Neuronal stem cell (in vitro differentiated cells): ENCODE data around the gene GPR26.

Source experiments
- DNase-seq: peaks from one replicate; pipeline ENCODE4 v3.0.0-alpha.2; 2013; ENCODE audit warnings: low spot score
- H2AFZ ChIP-seq: one replicate; pipeline ENCODE4 v1.6.1; 2013; ENCODE audit warnings: mild to moderate bottlenecking, low read length, inconsistent platforms
- H2AK5ac ChIP-seq: 2 replicates; pipeline ENCODE4 v1.6.1; 2013; ENCODE audit warnings: low read depth, mild to moderate bottlenecking, inconsistent platforms, low read length, moderate library complexity, mixed read lengths
- H2BK120ac ChIP-seq: 2 replicates; pipeline ENCODE4 v1.6.1; 2013; ENCODE audit warnings: low read depth, mild to moderate bottlenecking, inconsistent platforms, low read length, moderate library complexity, mixed read lengths
- H2BK12ac ChIP-seq: one replicate; pipeline ENCODE4 v1.6.1; 2013; ENCODE audit warnings: low read length, inconsistent platforms
- H2BK15ac ChIP-seq: 2 replicates; pipeline ENCODE4 v1.6.1; 2013; ENCODE audit warnings: mild to moderate bottlenecking, low read length, inconsistent platforms, mixed read lengths
- H2BK5ac ChIP-seq: one replicate; pipeline ENCODE4 v1.6.1; 2013; ENCODE audit warnings: inconsistent platforms, mild to moderate bottlenecking, low read length, moderate library complexity
- H3K14ac ChIP-seq: one replicate; pipeline ENCODE4 v1.6.1; 2013; ENCODE audit warnings: low read length, inconsistent platforms
- H3K18ac ChIP-seq: 2 replicates; pipeline ENCODE4 v1.6.1; 2013; ENCODE audit warnings: low read length, inconsistent platforms
- H3K23ac ChIP-seq: 2 replicates; pipeline ENCODE4 v1.6.1; 2013; ENCODE audit warnings: low read depth, mild to moderate bottlenecking, mixed read lengths, low read length, inconsistent platforms; ENCODE audit not compliant: poor library complexity
- H3K27ac ChIP-seq: replicated peaks from 3 replicates; pipeline ENCODE4 v1.5.1; 2013; ENCODE audit warnings: low read length, inconsistent platforms
- H3K27me3 ChIP-seq, 3 experiments: 2 replicates each; pipeline ENCODE4 v1.6.1; 2013; ENCODE audit warnings: low read length in 3 of 3, mild to moderate bottlenecking in 2 of 3, inconsistent platforms in 1 of 3, low read depth in 1 of 3, mixed read lengths in 1 of 3, moderate library complexity in 1 of 3; ENCODE audit not compliant: control insufficient read depth in 3 of 3, insufficient read depth in 3 of 3
- H3K36me3 ChIP-seq, 2 donors: replicated peaks in 1 of 2; 2 replicates each; pipeline ENCODE4 v1.6.1; 2013; ENCODE audit warnings: low read length in 2 of 2; ENCODE audit not compliant: control insufficient read depth in 2 of 2, insufficient read depth in 2 of 2
- H3K4ac ChIP-seq: 2 replicates; pipeline ENCODE4 v1.6.1; 2013; ENCODE audit warnings: inconsistent platforms, mild to moderate bottlenecking, low read length, moderate library complexity
- H3K4me1 ChIP-seq, 2 donors: 1 replicate in 1 of 2; 2 replicates in 1 of 2; pipeline ENCODE4 v1.6.1; 2013; ENCODE audit warnings: low read length in 2 of 2, low read depth in 1 of 2; ENCODE audit not compliant: control insufficient read depth in 2 of 2, insufficient read depth in 1 of 2
- H3K4me2 ChIP-seq: one replicate; pipeline ENCODE4 v1.6.1; 2013; ENCODE audit warnings: mild to moderate bottlenecking, low read length, inconsistent platforms; ENCODE audit not compliant: insufficient read depth, poor library complexity, severe bottlenecking
- H3K4me3 ChIP-seq, 2 donors: 2 replicates each; pipeline ENCODE4 v1.5.1; 2013; ENCODE audit warnings: low read length in 2 of 2, mild to moderate bottlenecking in 2 of 2, inconsistent platforms in 1 of 2, moderate library complexity in 1 of 2
- H3K79me1 ChIP-seq: one replicate; pipeline ENCODE4 v1.6.1; 2013; ENCODE audit warnings: low read depth, mild to moderate bottlenecking, inconsistent platforms, low read length, moderate library complexity
- H3K9ac ChIP-seq: one replicate; pipeline ENCODE4 v1.6.1; 2013; ENCODE audit warnings: mild to moderate bottlenecking, low read depth, low read length, inconsistent platforms; ENCODE audit not compliant: poor library complexity
- H3K9me3 ChIP-seq, 2 donors: replicated peaks in 1 of 2; 2 replicates each; pipeline versions ENCODE3 to v1.6.1; 2013; ENCODE audit warnings: low read length in 2 of 2, mild to moderate bottlenecking in 2 of 2, inconsistent platforms in 1 of 2, low read depth in 1 of 2, mixed read lengths in 1 of 2, moderate library complexity in 1 of 2; ENCODE audit not compliant: control insufficient read depth in 2 of 2, insufficient read depth in 1 of 2
- H4K8ac ChIP-seq: one replicate; pipeline ENCODE4 v1.6.1; 2013; ENCODE audit warnings: low read depth, mild to moderate bottlenecking, inconsistent platforms, low read length, moderate library complexity
- H4K91ac ChIP-seq: one replicate; pipeline ENCODE4 v1.6.1; 2013; ENCODE audit warnings: low read length, low read depth, mild to moderate bottlenecking, inconsistent platforms; ENCODE audit not compliant: poor library complexity
- WGBS, 2 donors: extraction: QIAGEN DNeasy Blood & Tissue Kit; methylation state at CpG; one replicate each; pipeline ENCODE4 v1.1.7; 2013; ENCODE audit warnings: missing lambda C conversion rate in 2 of 2, mixed read lengths in 1 of 2; ENCODE audit not compliant: insufficient read length in 2 of 2, insufficient replicate concordance in 1 of 2; ENCODE audit errors: extremely low coverage in 2 of 2; 5-methylcytosine and 5-hydroxymethylcytosine counted together

The GPR26 gene

GRCh38 chr10:123633106-123633505, 33.0 kb upstream of the GPR26 start:
- Histone ChIP-seq H3K23ac (no peak overlapping the region), H3K4me2 (no peak overlapping the region), H3K9me3 (no peaks in the 10 kb centered on the region), H2AFZ (no peak overlapping the region), H2BK120ac (no peak overlapping the region), H2BK5ac (no peak overlapping the region), H3K9ac (no peak overlapping the region), H3K79me1 (no peaks in the 10 kb centered on the region), H2BK12ac (no peak overlapping the region), H4K91ac (no peak overlapping the region), H3K4me3 (no peak overlapping the region), H2AK5ac (no peak overlapping the region), H3K18ac (no peak overlapping the region), H3K27ac (no peak overlapping the region), H3K27me3 (no peaks in the 10 kb centered on the region), H3K14ac (no peak overlapping the region), H3K4ac (no peak overlapping the region), H3K36me3 (no peaks in the 10 kb centered on the region), H4K8ac (no peak overlapping the region), H2BK15ac (no peak overlapping the region), H3K4me1 (no peaks in the 10 kb centered on the region)
- DNase-seq, result no peak
- WGBS, 2 donors, result no CpG with 5 or more reads among the region's 3 CpGs

GRCh38 chr10:123633636-123634035, 32.5 kb upstream of the GPR26 start:
- Histone ChIP-seq H2BK5ac (no peak overlapping the region), H2AK5ac (no peak overlapping the region), H3K36me3 (no peaks in the 10 kb centered on the region), H3K4me3 (no peak overlapping the region), H3K18ac (no peak overlapping the region), H3K27me3 (no peaks in the 10 kb centered on the region), H3K9me3 (no peaks in the 10 kb centered on the region), H3K9ac (no peak overlapping the region), H4K8ac (no peak overlapping the region), H2AFZ (no peak overlapping the region), H2BK15ac (no peak overlapping the region), H3K4me1 (no peaks in the 10 kb centered on the region), H4K91ac (no peak overlapping the region), H3K23ac (no peak overlapping the region), H3K27ac (no peak overlapping the region), H2BK120ac (no peak overlapping the region), H3K79me1 (no peaks in the 10 kb centered on the region), H3K4ac (no peak overlapping the region), H3K4me2 (no peak overlapping the region), H3K14ac (no peak overlapping the region), H2BK12ac (no peak overlapping the region)
- WGBS, 2 donors, result no CpG with 5 or more reads among the region's 5 CpGs
- DNase-seq, result no peak

GRCh38 chr10:123634221-123634620, 31.9 kb upstream of the GPR26 start:
- no peak overlapping the region for H3K4me3 ChIP-seq
- no peaks in the 10 kb centered on the region for H3K9me3 ChIP-seq
- H3K4me2 ChIP-seq, result no peak overlapping the region
- H3K36me3 ChIP-seq, result no peaks in the 10 kb centered on the region
- WGBS, 2 donors, result no CpG with 5 or more reads among the region's 6 CpGs
- no peak for DNase-seq
- H3K4ac ChIP-seq, result no peak overlapping the region
- no peak overlapping the region for H2BK120ac ChIP-seq
- H3K18ac ChIP-seq, result peak overlapping the region; percentile 9
- no peak overlapping the region for H3K14ac ChIP-seq
- no peak overlapping the region for H2BK12ac ChIP-seq
- no peak overlapping the region for H4K91ac ChIP-seq
- no peak overlapping the region for H4K8ac ChIP-seq
- H2BK15ac ChIP-seq, result no peak overlapping the region
- H3K23ac ChIP-seq, result no peak overlapping the region
- no peak overlapping the region for H2AK5ac ChIP-seq
- no peak overlapping the region for H2AFZ ChIP-seq
- H3K4me1 ChIP-seq, result no peaks in the 10 kb centered on the region
- no peaks in the 10 kb centered on the region for H3K79me1 ChIP-seq
- no peak overlapping the region for H3K27ac ChIP-seq
- H2BK5ac ChIP-seq, result no peak overlapping the region
- H3K27me3 ChIP-seq, result no peaks in the 10 kb centered on the region
- H3K9ac ChIP-seq, result no peak overlapping the region

GRCh38 chr10:123635131-123635530, 31.0 kb upstream of the GPR26 start:
- no peaks in the 10 kb centered on the region for H3K36me3 ChIP-seq
- no peak overlapping the region for H3K4me3 ChIP-seq
- no peak overlapping the region for H3K4ac ChIP-seq
- H3K27me3 ChIP-seq, result no peaks in the 10 kb centered on the region
- H2AFZ ChIP-seq, result no peak overlapping the region
- DNase-seq, result no peak
- no peak overlapping the region for H3K4me2 ChIP-seq
- no peaks in the 10 kb centered on the region for H3K4me1 ChIP-seq
- H3K79me1 ChIP-seq, result no peaks in the 10 kb centered on the region
- no peak overlapping the region for H3K18ac ChIP-seq
- no peak overlapping the region for H3K14ac ChIP-seq
- no peak overlapping the region for H2BK12ac ChIP-seq
- H3K27ac ChIP-seq, result no peak overlapping the region
- WGBS, 2 donors, result no CpG with 5 or more reads among the region's 5 CpGs
- H3K9ac ChIP-seq, result no peak overlapping the region
- no peak overlapping the region for H4K91ac ChIP-seq
- no peak overlapping the region for H2BK15ac ChIP-seq
- H2BK5ac ChIP-seq, result no peak overlapping the region
- no peak overlapping the region for H4K8ac ChIP-seq
- no peak overlapping the region for H2BK120ac ChIP-seq
- H3K23ac ChIP-seq, result no peak overlapping the region
- H2AK5ac ChIP-seq, result no peak overlapping the region
- H3K9me3 ChIP-seq, result no peaks in the 10 kb centered on the region
